IMR-90 (cell line): ENCODE data around the gene XPA. TPM values are rescaled to one million over a fixed set of nuclear protein-coding genes. Genes with fewer than 3 reads are reported as not detected.

ENCODE experiments used
- ATAC-seq: fragments of 200-7000 bp; cut with Tn5 transposase; 2 replicates; pipeline ENCODE4 v1.9.1; 2020; ENCODE audit warnings: low read depth, mild to moderate bottlenecking, moderate library complexity
- BruUV-seq: library from RNA; stranded (reverse); fragments of 400-500 nt; replicated peaks from 2 replicates; lab custom pipeline; 2021; lab: Mats Ljungman, UMichigan
- CTCF ChIA-PET: fragments of 300-600 bp; formaldehyde crosslinking; extraction: SDS; loops from one replicate; lab custom pipeline; 2021; ENCODE audit warnings: antibody characterized with exemption; lab: Yijun Ruan, JAX
- POLR2A ChIA-PET: fragments of 300-600 bp; sonication (Branson Sonifier 250); formaldehyde crosslinking; loops from one replicate; lab custom pipeline; 2022; ENCODE audit warnings: antibody characterized with exemption; ENCODE audit not compliant: unreplicated experiment; lab: Charles Lee
- DNase-seq: peaks from one replicate; pipeline ENCODE4 v3.0.0; 2013
- H2AFZ ChIP-seq: replicated peaks from 2 replicates; pipeline ENCODE3; 2013; ENCODE audit warnings: low read length, mild to moderate bottlenecking; ENCODE audit not compliant: poor library complexity
- H2AK5ac ChIP-seq: 2 replicates; pipeline ENCODE4 v1.6.1; 2013; ENCODE audit warnings: low read depth, low read length, inconsistent platforms
- H2AK9ac ChIP-seq: replicated peaks from 2 replicates; pipeline ENCODE3; 2013; ENCODE audit warnings: mild to moderate bottlenecking, low read depth, low read length, moderate library complexity; ENCODE audit not compliant: poor library complexity
- H2BK120ac ChIP-seq: 2 replicates; pipeline ENCODE4 v1.6.1; 2013; ENCODE audit warnings: low read depth, low read length, inconsistent platforms
- H2BK15ac ChIP-seq: 3 replicates; pipeline ENCODE4 v1.6.1; 2013; ENCODE audit warnings: low read depth, low read length, inconsistent platforms
- H2BK20ac ChIP-seq: 2 replicates; pipeline ENCODE4 v1.6.1; 2013; ENCODE audit warnings: low read depth, mild to moderate bottlenecking, inconsistent platforms, low read length, moderate library complexity
- H2BK5ac ChIP-seq: 2 replicates; pipeline ENCODE4 v1.6.1; 2013; ENCODE audit warnings: mild to moderate bottlenecking, low read depth, low read length, inconsistent platforms; ENCODE audit not compliant: poor library complexity, severe bottlenecking
- H3K14ac ChIP-seq: replicated peaks from 2 replicates; pipeline ENCODE4 v1.6.1; 2013; ENCODE audit warnings: low read depth, low read length, inconsistent platforms
- H3K18ac ChIP-seq: 2 replicates; pipeline ENCODE4 v1.6.1; 2013; ENCODE audit warnings: low read depth, low read length, control low read depth
- H3K23ac ChIP-seq: 2 replicates; pipeline ENCODE4 v1.6.1; 2013; ENCODE audit warnings: low read depth, low read length, inconsistent platforms
- H3K27ac ChIP-seq: 2 replicates; pipeline ENCODE4 v1.5.1; 2013; ENCODE audit warnings: mild to moderate bottlenecking, control low read depth, low read length; ENCODE audit not compliant: insufficient read depth
- H3K27me3 ChIP-seq: 2 replicates; pipeline ENCODE4 v1.6.1; 2013; ENCODE audit warnings: low read length; ENCODE audit not compliant: control insufficient read depth, insufficient read depth
- H3K36me3 ChIP-seq: 2 replicates; pipeline ENCODE4 v1.6.1; 2013; ENCODE audit warnings: low read length, mixed read lengths; ENCODE audit not compliant: control insufficient read depth, insufficient read depth
- H3K4ac ChIP-seq: 2 replicates; pipeline ENCODE4 v1.6.1; 2013; ENCODE audit warnings: low read depth, low read length, inconsistent platforms
- H3K4me1 ChIP-seq: 2 replicates; pipeline ENCODE4 v1.6.1; 2013; ENCODE audit warnings: low read length, mixed read lengths; ENCODE audit not compliant: control insufficient read depth, insufficient read depth
- H3K4me2 ChIP-seq: 2 replicates; pipeline ENCODE4 v1.6.1; 2013; ENCODE audit warnings: low read depth, mild to moderate bottlenecking, control low read depth, low read length, moderate library complexity
- H3K4me3 ChIP-seq: 2 replicates; pipeline ENCODE4 v1.5.1; 2013; ENCODE audit warnings: low read depth, mild to moderate bottlenecking, control low read depth, low read length, moderate library complexity; ENCODE audit not compliant: insufficient read depth
- H3K56ac ChIP-seq: 2 replicates; pipeline ENCODE4 v1.6.1; 2013; ENCODE audit warnings: low read length, inconsistent platforms; ENCODE audit not compliant: insufficient read depth; ENCODE audit errors: extremely low read depth
- H3K79me1 ChIP-seq, 2 experiments: 2 replicates each; pipeline ENCODE4 v1.6.1; 2013; ENCODE audit warnings: low read length in 2 of 2, inconsistent platforms in 1 of 2, low read depth in 1 of 2
- H3K9ac ChIP-seq: 2 replicates; pipeline ENCODE4 v1.6.1; 2013; ENCODE audit warnings: low read depth, low read length, control low read depth
- H3K9me1 ChIP-seq: 2 replicates; pipeline ENCODE4 v1.6.1; 2013; ENCODE audit warnings: low read length, inconsistent platforms; ENCODE audit not compliant: insufficient read depth
- H3K9me3 ChIP-seq: 2 replicates; pipeline ENCODE4 v1.6.1; 2013; ENCODE audit warnings: low read length; ENCODE audit not compliant: control insufficient read depth, insufficient read depth
- H4K20me1 ChIP-seq: 2 replicates; pipeline ENCODE4 v1.6.1; 2013; ENCODE audit warnings: low read length, inconsistent platforms; ENCODE audit not compliant: insufficient read depth
- H4K5ac ChIP-seq: 2 replicates; pipeline ENCODE4 v1.6.1; 2013; ENCODE audit warnings: mild to moderate bottlenecking, low read depth, low read length, control low read depth
- H4K8ac ChIP-seq, 2 experiments: 2 replicates each; pipeline ENCODE4 v1.6.1; 2013; ENCODE audit warnings: low read depth in 2 of 2, low read length in 2 of 2, control low read depth in 1 of 2, inconsistent platforms in 1 of 2
- H4K91ac ChIP-seq: 2 replicates; pipeline ENCODE4 v1.6.1; 2013; ENCODE audit warnings: low read depth, low read length, inconsistent platforms; ENCODE audit not compliant: insufficient read depth
- BHLHE40 ChIP-seq: fragments of 150-350 bp; IDR thresholded peaks from 2 replicates; pipeline ENCODE4 v1.6.1; 2016; ENCODE audit warnings: mild to moderate bottlenecking, low read depth, low read length
- MAFK ChIP-seq: IDR thresholded peaks from 2 replicates; pipeline ENCODE4 v1.6.1; 2012; ENCODE audit warnings: low read depth, low read length, improper control_type of control experiment
- POLR2A ChIP-seq: IDR thresholded peaks from 2 replicates; pipeline ENCODE4 v1.6.1; 2012; ENCODE audit warnings: mild to moderate bottlenecking, low read depth, low read length
- WGBS, 2 experiments: methylation state at CpG; one replicate each; pipeline versions ENCODE4 v1.1.5 to v1.1.7; 2013; ENCODE audit warnings: missing lambda C conversion rate in 2 of 2; ENCODE audit not compliant: insufficient read length in 1 of 2; ENCODE audit errors: extremely low coverage in 2 of 2; 5-methylcytosine and 5-hydroxymethylcytosine counted together
- dilution Hi-C: fragments of 300-500 bp; cut with HindIII; formaldehyde crosslinking; loops from one replicate; pipeline ENCODE4 v1.14.3; 2018; ENCODE audit warnings: low sequenced_read_pairs; ENCODE audit not compliant: unreplicated experiment
- in situ Hi-C: fragments of 300-500 bp; cut with MboI; formaldehyde crosslinking; loops from 3 replicates; pipeline ENCODE4 v1.14.3; 2019; ENCODE audit warnings: low sequenced_read_pairs, inconsistent platforms, mixed read lengths
- intact Hi-C: fragments of 100-400 bp; cut with micrococcal nuclease; formaldehyde crosslinking; loops from 2 replicates; pipeline ENCODE4 v1.10.0; 2022
- polyA plus RNA-seq, 3 experiments: library from polyadenylated mRNA; depleted of rRNA; stranded (reverse); fragments of >200 nt; gene quantifications; 2 replicates each; pipeline ENCODE4 v1.2.3, GENCODE V29; 2012; ENCODE audit warnings: low replicate concordance in 1 of 3
- total RNA-seq: library from RNA; depleted of rRNA; stranded (reverse); fragments of >200 nt; gene quantifications from 2 replicates; pipeline ENCODE4 v1.2.3, GENCODE V29; 2012

XPA gene
- total and polyA plus RNA-seq, 2 of the 4 experiments (the other 2 are of a cell fraction) = 1.4 to 2.2 TPM

DNA sequence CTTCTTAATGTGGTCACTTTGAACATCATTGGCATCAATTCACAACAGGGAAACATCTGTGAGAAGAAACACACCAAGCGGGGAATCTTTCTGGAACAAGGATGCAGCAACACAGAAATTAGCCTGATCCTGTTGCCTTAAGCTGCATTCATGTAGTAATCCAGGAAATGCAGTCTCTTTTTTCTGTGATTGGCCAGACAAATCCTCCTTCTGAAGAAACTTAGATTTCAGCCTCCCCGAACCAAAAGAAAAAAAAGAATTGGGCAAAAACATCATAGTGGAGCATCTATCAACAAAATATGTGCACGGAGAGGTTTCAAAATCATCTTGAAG lies 7.2 kb upstream of the XPA start:
- Histone ChIP-seq H3K4me2 (no peak overlapping the region), H3K18ac (no peak overlapping the region), H2BK5ac (no peak overlapping the region), H2BK20ac (no peak overlapping the region; the same call in 1 of the 2 replicates), H2AK5ac (no peak overlapping the region), H4K20me1 (no peaks in the 10 kb centered on the region), H2BK120ac (no peak overlapping the region), H3K4ac (no peak overlapping the region), H2BK15ac (no peak overlapping the region), H2AFZ (no peak overlapping the region), H3K79me1 (no peaks in the 10 kb centered on the region), H3K4me3 (no peak overlapping the region), H4K5ac (no peak overlapping the region), H3K36me3 (no peaks in the 10 kb centered on the region), H3K9me1 (no peaks in the 10 kb centered on the region), H3K9me3 (no peaks in the 10 kb centered on the region), H3K23ac (no peak overlapping the region), H3K27ac (no peak overlapping the region), H4K91ac (no peak overlapping the region), H4K8ac (no peak overlapping the region), H3K14ac (no peak overlapping the region), H3K4me1 (peaks cover 3% of the 10 kb centered on the region), H3K9ac (no peak overlapping the region), H3K56ac (no peak overlapping the region), H3K27me3 (peaks cover 10% of the 10 kb centered on the region), H2AK9ac (no peak overlapping the region)
- ChIA-PET CTCF (no interaction called here), POLR2A (no interaction called here)
- ATAC-seq (no peak), DNase-seq (peak; percentile 10)
- TF ChIP-seq BHLHE40 (no peak), POLR2A (no peak), MAFK (no peak)
- BruUV-seq = no TSS peak
- dilution Hi-C loops = no loop called here
- no CpG with 5 or more reads among the region's 3 CpGs for WGBS, 2 experiments
- intact Hi-C loops = no loop called here
- in situ Hi-C loops = no loop called here
